CD14-positive monocyte (primary cell): ENCODE results near the gene MAP2K4. TPM values are rescaled to one million over a fixed set of nuclear protein-coding genes. Genes with fewer than 3 reads are reported as not detected.

Experiments used
- DNase-seq, 3 donors: peaks; one replicate each; pipeline ENCODE4 v3.0.0-alpha.2; 2011 to 2022
- H2AFZ ChIP-seq: 2 replicates; pipeline ENCODE4 v1.6.0; 2012; ENCODE audit warnings: mild to moderate bottlenecking, low read depth, low read length, inconsistent platforms; ENCODE audit not compliant: insufficient read depth, poor library complexity, severe bottlenecking
- H3K27ac ChIP-seq, 2 donors: 1 replicate in 1 of 2; 2 replicates in 1 of 2; pipeline ENCODE4 v1.5.1; 2012 to 2013; ENCODE audit warnings: low read length in 2 of 2, control low read depth in 1 of 2, inconsistent platforms in 1 of 2, low read depth in 1 of 2, mild to moderate bottlenecking in 1 of 2
- H3K27me3 ChIP-seq, 2 donors: one replicate each; pipeline versions ENCODE4 v1.6.0 to v1.6.1; 2011 to 2013; ENCODE audit warnings: low read length in 2 of 2; ENCODE audit not compliant: control insufficient read depth in 2 of 2, insufficient read depth in 2 of 2
- H3K36me3 ChIP-seq, 2 donors: replicated peaks in 1 of 2; 1 replicate in 1 of 2; 2 replicates in 1 of 2; pipeline versions ENCODE4 v1.5.1 to v1.6.1; 2012 to 2013; ENCODE audit warnings: low read length in 2 of 2, control low read depth in 1 of 2, inconsistent platforms in 1 of 2, mild to moderate bottlenecking in 1 of 2; ENCODE audit not compliant: insufficient read depth in 2 of 2, control insufficient read depth in 1 of 2
- H3K4me1 ChIP-seq, 2 donors: 1 replicate in 1 of 2; 2 replicates in 1 of 2; pipeline versions ENCODE4 v1.5.1 to v1.6.1; 2012 to 2013; ENCODE audit warnings: low read length in 2 of 2, control low read depth in 1 of 2, inconsistent platforms in 1 of 2, mild to moderate bottlenecking in 1 of 2, moderate library complexity in 1 of 2; ENCODE audit not compliant: insufficient read depth in 2 of 2, control insufficient read depth in 1 of 2
- H3K4me2 ChIP-seq: replicated peaks from 2 replicates; pipeline ENCODE3; 2012; ENCODE audit warnings: low read length, moderate library complexity, mild to moderate bottlenecking; ENCODE audit not compliant: poor library complexity, severe bottlenecking; ENCODE audit errors: extremely low read depth
- H3K4me3 ChIP-seq, 3 experiments: fragments of 200-600 bp in 1 of 3; sonication (generic) in 1 of 3; replicated peaks in 1 of 3; 1 replicate in 2 of 3; 2 replicates in 1 of 3; pipeline ENCODE4 v1.5.1; 2011 to 2013; ENCODE audit warnings: low read length in 3 of 3, mild to moderate bottlenecking in 3 of 3, control low read depth in 2 of 3, low read depth in 2 of 3, inconsistent platforms in 1 of 3, moderate library complexity in 1 of 3
- H3K79me2 ChIP-seq: 2 replicates; pipeline ENCODE4 v1.6.0; 2012; ENCODE audit warnings: mild to moderate bottlenecking, control low read depth, inconsistent platforms, low read length, moderate library complexity; ENCODE audit not compliant: insufficient read depth
- H3K9ac ChIP-seq: 2 replicates; pipeline ENCODE4 v1.6.0; 2017; ENCODE audit warnings: low read length, mild to moderate bottlenecking; ENCODE audit not compliant: insufficient read depth, poor library complexity, severe bottlenecking
- H3K9me3 ChIP-seq, 2 donors: replicated peaks in 1 of 2; 1 replicate in 1 of 2; 2 replicates in 1 of 2; pipeline versions ENCODE4 v1.5.1 to v1.6.1; 2012 to 2013; ENCODE audit warnings: low read length in 2 of 2, control low read depth in 1 of 2; ENCODE audit not compliant: control insufficient read depth in 1 of 2, insufficient read depth in 1 of 2
- H4K20me1 ChIP-seq: 2 replicates; pipeline ENCODE4 v1.6.0; 2012; ENCODE audit warnings: mild to moderate bottlenecking, low read length, control low read depth, moderate library complexity; ENCODE audit not compliant: insufficient read depth
- H3K27ac Mint-ChIP-seq, 7 donors: one replicate each; pipeline ENCODE4 v1.8.0; 2020; ENCODE audit warnings: mild to moderate bottlenecking in 7 of 7, mixed read lengths in 7 of 7, moderate library complexity in 6 of 7, inconsistent platforms in 2 of 7
- H3K27me3 Mint-ChIP-seq, 3 donors: one replicate each; pipeline ENCODE4 v1.8.0; 2021 to 2022; ENCODE audit warnings: low read depth in 3 of 3, mild to moderate bottlenecking in 3 of 3, mixed read lengths in 3 of 3, moderate library complexity in 3 of 3, inconsistent platforms in 1 of 3
- H3K36me3 Mint-ChIP-seq, 2 donors: one replicate each; pipeline ENCODE4 v1.8.0; 2020; ENCODE audit warnings: mixed read lengths in 2 of 2, inconsistent platforms in 1 of 2, mild to moderate bottlenecking in 1 of 2
- H3K4me1 Mint-ChIP-seq: one replicate; pipeline ENCODE4 v1.8.0; 2020; ENCODE audit warnings: mild to moderate bottlenecking, mixed read lengths
- H3K4me3 Mint-ChIP-seq, 2 donors: one replicate each; pipeline ENCODE4 v1.8.0; 2020; ENCODE audit warnings: mild to moderate bottlenecking in 2 of 2, mixed read lengths in 2 of 2, moderate library complexity in 1 of 2
- H3K9me3 Mint-ChIP-seq, 7 donors: one replicate each; pipeline ENCODE4 v1.8.0; 2020 to 2022; ENCODE audit warnings: mixed read lengths in 7 of 7, mild to moderate bottlenecking in 6 of 7, moderate library complexity in 6 of 7, inconsistent platforms in 2 of 7
- WGBS: methylation state at CpG from one replicate; pipeline ENCODE4 v1.1.5; 2013; ENCODE audit warnings: missing lambda C conversion rate; ENCODE audit not compliant: insufficient coverage; 5-methylcytosine and 5-hydroxymethylcytosine counted together
- intact Hi-C, 2 donors: fragments of 100-400 bp; cut with micrococcal nuclease; formaldehyde crosslinking; loops; one replicate each; pipeline versions ENCODE4 v1.15.0 to v1.15.1; 2023
- polyA plus RNA-seq, 3 donors: library from polyadenylated mRNA; depleted of rRNA in 1 of 3; unstranded in 2 of 3; stranded (reverse) in 1 of 3; fragments of 300-500 nt in 2 of 3; fragments of >200 nt in 1 of 3; fragmentation: Illumina TruSeq in 2 of 3; gene quantifications; 1 replicate in 2 of 3; 2 replicates in 1 of 3; pipeline ENCODE4 v1.2.3, GENCODE V29; 2012 to 2021
- TF ChIP-seq, protein P1 (sequence below): fragments of 200-600 bp; IDR thresholded peaks from one replicate; pipeline ENCODE4 v1.8.0; 2022; ENCODE audit warnings: antibody characterized with exemption, mild to moderate bottlenecking

The MAP2K4 gene
- polyA plus RNA-seq, 3 donors: 8.1 to 41.8 (median 23.2) TPM

DNA sequence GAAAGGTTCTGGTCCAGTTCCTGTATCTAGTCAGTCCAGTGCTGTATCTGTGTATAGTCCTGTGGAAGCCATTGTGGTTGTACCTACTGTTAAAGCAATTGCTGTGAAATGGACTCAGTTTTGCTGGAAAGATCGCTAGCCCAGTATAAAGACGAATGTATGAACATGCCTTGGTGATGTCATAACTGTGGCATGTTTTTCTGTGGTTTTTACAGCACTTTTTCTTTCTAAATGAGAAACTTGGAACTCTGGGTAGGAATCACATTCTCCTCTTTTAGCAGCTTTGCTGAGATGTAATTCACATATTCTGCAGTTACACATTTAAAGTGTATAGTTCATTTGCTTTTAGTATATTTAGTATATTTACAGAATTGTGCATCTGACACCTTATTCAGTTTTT is 58.1 kb downstream of the MAP2K4 start:
- intact Hi-C loops: no loop called here
- DNase-seq: no peak
- Histone ChIP-seq H3K36me3 (peaks cover 22 to 63% of the 10 kb centered on the region in 2 donors), H3K9ac (no peak overlapping the region), H2AFZ (no peak overlapping the region), H3K27me3 (no peaks in the 10 kb centered on the region), H3K4me1 (no peaks in the 10 kb centered on the region), H3K4me2 (no peak overlapping the region), H3K79me2 (no peaks in the 10 kb centered on the region), H4K20me1 (peaks cover 9% of the 10 kb centered on the region), H3K9me3 (no peaks in the 10 kb centered on the region), H3K27ac (no peak overlapping the region), H3K4me3 (no peak overlapping the region)
- Mint-ChIP-seq H3K4me3 (no peak overlapping the region), H3K27ac (no peak overlapping the region), H3K9me3 (peaks cover 0 to 3% (median 2%) of the 10 kb centered on the region in 7 donors), H3K36me3 (peaks cover 61 to 72% of the 10 kb centered on the region in 2 donors), H3K4me1 (no peaks in the 10 kb centered on the region), H3K27me3 (no peaks in the 10 kb centered on the region)
- TF ChIP-seq, protein P1, sequence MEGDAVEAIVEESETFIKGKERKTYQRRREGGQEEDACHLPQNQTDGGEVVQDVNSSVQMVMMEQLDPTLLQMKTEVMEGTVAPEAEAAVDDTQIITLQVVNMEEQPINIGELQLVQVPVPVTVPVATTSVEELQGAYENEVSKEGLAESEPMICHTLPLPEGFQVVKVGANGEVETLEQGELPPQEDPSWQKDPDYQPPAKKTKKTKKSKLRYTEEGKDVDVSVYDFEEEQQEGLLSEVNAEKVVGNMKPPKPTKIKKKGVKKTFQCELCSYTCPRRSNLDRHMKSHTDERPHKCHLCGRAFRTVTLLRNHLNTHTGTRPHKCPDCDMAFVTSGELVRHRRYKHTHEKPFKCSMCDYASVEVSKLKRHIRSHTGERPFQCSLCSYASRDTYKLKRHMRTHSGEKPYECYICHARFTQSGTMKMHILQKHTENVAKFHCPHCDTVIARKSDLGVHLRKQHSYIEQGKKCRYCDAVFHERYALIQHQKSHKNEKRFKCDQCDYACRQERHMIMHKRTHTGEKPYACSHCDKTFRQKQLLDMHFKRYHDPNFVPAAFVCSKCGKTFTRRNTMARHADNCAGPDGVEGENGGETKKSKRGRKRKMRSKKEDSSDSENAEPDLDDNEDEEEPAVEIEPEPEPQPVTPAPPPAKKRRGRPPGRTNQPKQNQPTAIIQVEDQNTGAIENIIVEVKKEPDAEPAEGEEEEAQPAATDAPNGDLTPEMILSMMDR: no peak
- no CpG with 5 or more reads among the region's 2 CpGs for WGBS

DNA sequence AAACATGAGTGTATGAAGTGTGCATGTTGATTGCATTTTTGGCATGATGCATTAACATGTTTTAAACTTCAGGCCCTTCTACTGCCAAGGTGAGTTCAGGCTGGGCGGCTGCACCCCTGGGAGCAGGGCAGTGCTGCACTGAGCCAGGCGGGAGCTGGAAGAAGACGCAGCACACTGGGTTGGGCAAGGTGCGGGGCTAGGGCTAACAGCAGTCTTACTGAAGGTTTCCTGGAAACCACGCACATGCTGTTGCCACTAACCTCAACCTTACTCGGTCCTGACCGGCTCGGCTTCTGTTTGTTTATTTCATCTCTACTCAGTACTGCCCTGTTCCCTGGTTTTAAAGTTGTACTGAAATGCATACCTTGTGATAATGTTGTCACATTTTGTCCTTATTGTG is 61.0 kb downstream of the MAP2K4 start:
- Histone ChIP-seq H3K9ac (no peak overlapping the region), H3K4me2 (no peak overlapping the region), H3K36me3 (peaks cover 18 to 57% of the 10 kb centered on the region in 2 donors), H3K27me3 (no peaks in the 10 kb centered on the region), H3K27ac (no peak overlapping the region), H3K9me3 (no peaks in the 10 kb centered on the region), H3K79me2 (no peaks in the 10 kb centered on the region), H2AFZ (no peak overlapping the region), H4K20me1 (peaks cover 4% of the 10 kb centered on the region), H3K4me3 (no peak overlapping the region), H3K4me1 (no peaks in the 10 kb centered on the region)
- no peaks in the 10 kb centered on the region for H3K4me1 Mint-ChIP-seq
- H3K27me3 Mint-ChIP-seq: no peaks in the 10 kb centered on the region
- 98% methylated on average over 5 of the region's 8 CpGs for whole genome bisulfite sequencing
- TF ChIP-seq, protein P1: no peak
- peaks cover 49 to 65% of the 10 kb centered on the region in 2 donors for H3K36me3 Mint-ChIP-seq
- peak overlapping the region in 1 of 7 donors; percentile 12 for H3K27ac Mint-ChIP-seq
- DNase-seq: no peak
- intact Hi-C loops: no loop called here
- H3K4me3 Mint-ChIP-seq: no peak overlapping the region
- H3K9me3 Mint-ChIP-seq: peaks cover 0 to 2% (median 0%) of the 10 kb centered on the region in 7 donors
